Measurements from ENCODE around the gene LBX2.

The LBX2 gene

GRCh38 chr2:74515271-74515980, 16.0 kb upstream of the LBX2 start:
- no peak for DNase-seq
- no peak for TF ChIP-seq CTCF (IDR thresholded peaks at IDR 0.05; ENCODE audit: low read depth, low read length, missing control alignments)
- in situ Hi-C loops (cut with HindIII; ENCODE audit: low pct_ligation_motif_present, low sequenced_read_pairs), result no loop called here
- H3K36me3 ChIP-seq (replicated peaks), result no peaks in the 10 kb centered on the region
- no peak overlapping the region for H3K4me3 ChIP-seq (ENCODE audit: low read depth, low read length)
- H3K27ac ChIP-seq, result no peak overlapping the region
- peaks cover 72% of the 10 kb centered on the region for H3K27me3 ChIP-seq (replicated peaks)

- no peak for DNase-seq
- no peak within 1 kb of the TSS for H3K27ac ChIP-seq
- in situ Hi-C loops (cut with HindIII; ENCODE audit: low pct_ligation_motif_present, low sequenced_read_pairs), result no loop called here
- H3K36me3 ChIP-seq (replicated peaks), result no peaks in the 10 kb centered on the region
- no peak within 1 kb of the TSS for H3K4me3 ChIP-seq (ENCODE audit: low read depth, low read length)
- peaks cover 68% of the 10 kb centered on the region for H3K27me3 ChIP-seq (replicated peaks)
- no peak for TF ChIP-seq CTCF (IDR thresholded peaks at IDR 0.05; ENCODE audit: low read depth, low read length, missing control alignments)
Observed at GRCh38 chr2:74514368-74515270, 15.2 kb upstream of the LBX2 start, which contains the start of gene TLX2. Gene TLX2 (plus strand): TSS chr2:74514450. CDS start chr2:74514807, 357 bp downstream.

- Histone ChIP-seq H3K27ac (no peak overlapping the region), H3K4me3 (ENCODE audit: low read depth, low read length) (no peak overlapping the region), H3K36me3 (replicated peaks) (no peaks in the 10 kb centered on the region), H3K27me3 (replicated peaks) (peaks cover 61% of the 10 kb centered on the region)
- DNase-seq, result no peak
- TF ChIP-seq CTCF (IDR thresholded peaks at IDR 0.05; ENCODE audit: low read depth, low read length, missing control alignments), result no peak
- in situ Hi-C loops (cut with HindIII; ENCODE audit: low pct_ligation_motif_present, low sequenced_read_pairs), result no loop called here
Observed at GRCh38 chr2:74513605-74514367, 14.4 kb upstream of the LBX2 start.

- TF ChIP-seq CTCF (IDR thresholded peaks at IDR 0.05; ENCODE audit: low read depth, low read length, missing control alignments), result no peak
- Histone ChIP-seq H3K4me3 (ENCODE audit: low read depth, low read length) (no peak overlapping the region), H3K36me3 (replicated peaks) (no peaks in the 10 kb centered on the region), H3K27ac (no peak overlapping the region), H3K27me3 (replicated peaks) (peaks cover 61% of the 10 kb centered on the region)
- in situ Hi-C loops (cut with HindIII; ENCODE audit: low pct_ligation_motif_present, low sequenced_read_pairs), result no loop called here
- DNase-seq, result no peak
Observed at GRCh38 chr2:74512744-74513604, 13.6 kb upstream of the LBX2 start.

Measured in brain microvascular endothelial cell (primary cell).